Calu3 (cell line): ENCODE results near the gene HDDC2. TPM values are rescaled to one million over a fixed set of nuclear protein-coding genes. Genes with fewer than 3 reads are reported as not detected.

Experiments used
- BruUV-seq: library from RNA; stranded (reverse); fragments of 400-500 nt; replicated peaks from 2 replicates; lab custom pipeline; 2021; lab: Mats Ljungman, UMichigan
- CTCF ChIA-PET: fragments of 300-600 bp; sonication (Branson Sonifier 250); formaldehyde crosslinking; loops from one replicate; lab custom pipeline; 2022; ENCODE audit warnings: antibody characterized with exemption; lab: Charles Lee
- DNase-seq: peaks from one replicate; pipeline ENCODE4 v3.0.0; 2022
- H3K27ac Mint-ChIP-seq: one replicate; pipeline ENCODE4 v1.8.0; 2022; ENCODE audit warnings: mixed read lengths; ENCODE audit not compliant: unreplicated experiment
- H3K27me3 Mint-ChIP-seq: one replicate; pipeline ENCODE4 v1.8.0; 2022; ENCODE audit warnings: mixed read lengths; ENCODE audit not compliant: unreplicated experiment
- H3K36me3 Mint-ChIP-seq: one replicate; pipeline ENCODE4 v1.8.0; 2022; ENCODE audit warnings: mild to moderate bottlenecking, moderate library complexity, mixed read lengths; ENCODE audit not compliant: insufficient read depth, unreplicated experiment
- H3K4me1 Mint-ChIP-seq: one replicate; pipeline ENCODE4 v1.8.0; 2022; ENCODE audit warnings: mild to moderate bottlenecking, low read depth, mixed read lengths; ENCODE audit not compliant: unreplicated experiment
- H3K4me3 Mint-ChIP-seq: one replicate; pipeline ENCODE4 v1.8.0; 2022; ENCODE audit warnings: mild to moderate bottlenecking, low read depth, moderate library complexity, mixed read lengths; ENCODE audit not compliant: unreplicated experiment
- H3K9me3 Mint-ChIP-seq: one replicate; pipeline ENCODE4 v1.8.0; 2022; ENCODE audit warnings: low read depth, mixed read lengths; ENCODE audit not compliant: unreplicated experiment
- intact Hi-C: fragments of 100-400 bp; cut with micrococcal nuclease; formaldehyde crosslinking; loops from one replicate; pipeline ENCODE4 v1.10.0; 2022; ENCODE audit not compliant: unreplicated experiment
- total RNA-seq: library from RNA; stranded (reverse); gene quantifications from 2 replicates; pipeline ENCODE4 v1.2.3, GENCODE V29; 2022
- TF ChIP-seq, protein P1 (sequence below): fragments of 200-600 bp; IDR thresholded peaks from one replicate; pipeline ENCODE4 v1.8.0; 2022; ENCODE audit warnings: antibody characterized with exemption; ENCODE audit not compliant: unreplicated experiment

The HDDC2 gene
- total RNA-seq, 1 experiment from 2014 or later, result 24.2 TPM

DNA sequence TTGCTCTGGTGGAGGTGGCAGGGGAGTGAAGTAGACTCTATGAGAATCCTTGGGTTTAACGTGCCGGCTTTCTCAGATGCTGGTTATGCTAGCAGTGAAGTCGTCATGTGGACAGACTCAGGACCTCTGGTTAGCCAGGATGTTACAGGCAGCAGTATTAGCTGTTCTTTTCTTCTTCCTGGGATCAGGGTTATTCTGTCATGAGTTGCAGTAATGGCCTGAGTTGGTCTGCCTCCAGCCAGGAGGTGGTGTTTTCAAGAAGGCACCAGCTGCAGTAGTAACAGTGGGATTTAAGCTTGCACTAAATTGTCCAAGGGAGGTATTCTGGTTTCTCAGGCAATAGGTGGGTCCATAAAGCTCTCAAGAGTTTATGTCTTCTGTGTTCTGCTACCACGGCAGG is 56.7 kb downstream of the HDDC2 start:
- peaks cover 22% of the 10 kb centered on the region for H3K4me1 Mint-ChIP-seq
- TF ChIP-seq, protein P1, sequence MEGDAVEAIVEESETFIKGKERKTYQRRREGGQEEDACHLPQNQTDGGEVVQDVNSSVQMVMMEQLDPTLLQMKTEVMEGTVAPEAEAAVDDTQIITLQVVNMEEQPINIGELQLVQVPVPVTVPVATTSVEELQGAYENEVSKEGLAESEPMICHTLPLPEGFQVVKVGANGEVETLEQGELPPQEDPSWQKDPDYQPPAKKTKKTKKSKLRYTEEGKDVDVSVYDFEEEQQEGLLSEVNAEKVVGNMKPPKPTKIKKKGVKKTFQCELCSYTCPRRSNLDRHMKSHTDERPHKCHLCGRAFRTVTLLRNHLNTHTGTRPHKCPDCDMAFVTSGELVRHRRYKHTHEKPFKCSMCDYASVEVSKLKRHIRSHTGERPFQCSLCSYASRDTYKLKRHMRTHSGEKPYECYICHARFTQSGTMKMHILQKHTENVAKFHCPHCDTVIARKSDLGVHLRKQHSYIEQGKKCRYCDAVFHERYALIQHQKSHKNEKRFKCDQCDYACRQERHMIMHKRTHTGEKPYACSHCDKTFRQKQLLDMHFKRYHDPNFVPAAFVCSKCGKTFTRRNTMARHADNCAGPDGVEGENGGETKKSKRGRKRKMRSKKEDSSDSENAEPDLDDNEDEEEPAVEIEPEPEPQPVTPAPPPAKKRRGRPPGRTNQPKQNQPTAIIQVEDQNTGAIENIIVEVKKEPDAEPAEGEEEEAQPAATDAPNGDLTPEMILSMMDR, result no peak
- no peaks in the 10 kb centered on the region for H3K27me3 Mint-ChIP-seq
- peaks cover 3% of the 10 kb centered on the region for H3K9me3 Mint-ChIP-seq
- no peak overlapping the region for H3K27ac Mint-ChIP-seq
- CTCF ChIA-PET, result no interaction called here
- intact Hi-C loops, result no loop called here
- no TSS peak for BruUV-seq
- DNase-seq, result no peak
- no peaks in the 10 kb centered on the region for H3K36me3 Mint-ChIP-seq
- H3K4me3 Mint-ChIP-seq, result no peak overlapping the region

DNA sequence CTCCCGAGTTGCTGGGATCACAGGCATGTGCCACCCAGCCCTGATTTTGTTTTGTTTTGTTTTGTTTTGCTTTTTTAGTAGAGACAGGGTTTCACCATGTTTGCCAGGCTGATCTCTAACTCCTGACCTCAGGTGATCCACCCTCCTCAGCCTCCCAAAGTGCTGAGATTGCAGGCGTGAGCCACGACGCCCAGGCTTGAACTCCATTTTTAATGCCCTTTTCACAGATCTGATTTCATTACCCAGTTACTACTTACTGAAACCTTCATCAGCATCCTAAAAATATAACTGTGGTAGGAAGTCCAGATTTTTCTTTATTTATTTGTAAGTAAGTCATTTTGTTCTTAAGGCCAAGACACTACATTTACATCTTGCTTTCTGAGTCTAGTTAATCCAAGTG is 64.0 kb downstream of the HDDC2 start:
- no peak for DNase-seq
- CTCF ChIA-PET, result no interaction called here
- no peak overlapping the region for H3K4me3 Mint-ChIP-seq
- H3K4me1 Mint-ChIP-seq, result peaks cover 11% of the 10 kb centered on the region
- peaks cover 9% of the 10 kb centered on the region for H3K36me3 Mint-ChIP-seq
- TF ChIP-seq, protein P1, result no peak
- BruUV-seq, result no TSS peak
- peaks cover 3% of the 10 kb centered on the region for H3K9me3 Mint-ChIP-seq
- H3K27ac Mint-ChIP-seq, result no peak overlapping the region
- intact Hi-C loops, result no loop called here
- H3K27me3 Mint-ChIP-seq, result no peaks in the 10 kb centered on the region

DNA sequence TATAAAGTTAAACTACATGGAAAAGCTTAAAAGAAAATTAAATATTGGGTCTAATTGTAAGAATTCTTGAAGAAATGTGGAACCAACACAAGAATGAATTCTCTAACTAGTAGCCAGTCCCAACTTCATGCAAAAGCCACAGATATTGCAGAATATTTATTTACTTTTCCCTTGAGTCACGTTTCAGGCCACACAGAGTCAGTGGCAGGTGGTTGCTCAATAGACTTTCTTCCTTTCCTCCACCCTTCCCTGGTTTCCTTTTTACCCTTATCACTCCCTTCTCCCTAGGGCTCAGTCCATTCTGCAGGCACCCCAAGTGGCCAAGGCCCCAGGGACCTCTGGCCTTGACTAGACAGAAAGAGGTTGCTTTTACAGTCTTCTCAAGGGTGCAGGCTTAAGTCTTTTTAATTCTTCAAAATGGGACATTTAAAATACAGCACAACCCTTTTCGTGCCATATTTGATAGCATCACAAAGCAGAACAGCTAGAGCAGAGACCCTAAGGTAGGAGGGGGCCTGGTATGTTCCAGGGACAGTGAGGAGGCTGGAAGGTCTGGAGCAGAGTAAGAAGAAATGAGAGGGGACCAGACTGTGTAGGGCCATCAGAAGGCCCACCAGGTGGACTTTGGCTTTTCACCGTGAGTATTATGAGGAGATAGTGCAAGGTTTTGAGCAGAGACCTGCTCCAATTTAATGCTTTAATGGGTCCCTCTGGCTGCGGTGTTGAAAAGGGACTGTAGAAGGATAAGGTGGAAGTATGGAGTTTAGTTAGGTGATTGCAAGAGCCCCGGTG is 65.0 kb downstream of the HDDC2 start:
- no peak for DNase-seq
- H3K4me3 Mint-ChIP-seq, result no peak overlapping the region
- intact Hi-C loops, result no loop called here
- peaks cover 11% of the 10 kb centered on the region for H3K4me1 Mint-ChIP-seq
- no peak overlapping the region for H3K27ac Mint-ChIP-seq
- CTCF ChIA-PET, result no interaction called here
- peaks cover 9% of the 10 kb centered on the region for H3K36me3 Mint-ChIP-seq
- no peaks in the 10 kb centered on the region for H3K27me3 Mint-ChIP-seq
- no TSS peak for BruUV-seq
- H3K9me3 Mint-ChIP-seq, result peaks cover 3% of the 10 kb centered on the region
- TF ChIP-seq, protein P1, result no peak

DNA sequence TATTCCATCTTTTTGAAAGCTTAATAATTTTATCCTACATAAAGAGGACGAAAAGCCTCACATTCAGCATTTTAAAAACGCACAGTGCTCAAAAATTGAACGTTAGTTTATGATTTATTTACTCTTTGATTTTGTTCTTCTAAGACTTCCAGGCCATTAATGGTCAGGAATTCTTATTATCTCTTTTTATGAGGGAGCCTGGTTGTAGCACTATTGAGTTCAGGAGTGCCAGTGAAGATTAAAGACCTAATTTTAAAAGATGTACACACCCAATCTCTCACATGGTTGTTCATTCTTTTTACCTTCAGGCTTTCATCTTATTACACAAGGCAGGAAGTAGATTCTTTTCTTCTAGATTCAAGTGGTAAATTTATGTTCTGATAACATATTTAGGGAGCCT is 68.6 kb downstream of the HDDC2 start:
- Mint-ChIP-seq H3K27me3 (no peaks in the 10 kb centered on the region), H3K27ac (no peak overlapping the region), H3K36me3 (peaks cover 9% of the 10 kb centered on the region), H3K9me3 (no peaks in the 10 kb centered on the region), H3K4me1 (peaks cover 11% of the 10 kb centered on the region), H3K4me3 (no peak overlapping the region)
- CTCF ChIA-PET, result no interaction called here
- intact Hi-C loops, result loop anchor here (5.0 kb wide), 1 partner anchor 36 kb away; no protein-coding TSS in a partner anchor
- TF ChIP-seq, protein P1, result no peak
- no TSS peak for BruUV-seq
- no peak for DNase-seq
